HG03342 (cell line): ENCODE results near the gene TNIP2.

Experiments used
- ATAC-seq: cut with Tn5 transposase; IDR thresholded peaks from one replicate; pipeline ENCODE4 v1.9.1; 2021; ENCODE audit warnings: mild to moderate bottlenecking, moderate library complexity; ENCODE audit not compliant: unreplicated experiment

Gene TNIP2

DNA sequence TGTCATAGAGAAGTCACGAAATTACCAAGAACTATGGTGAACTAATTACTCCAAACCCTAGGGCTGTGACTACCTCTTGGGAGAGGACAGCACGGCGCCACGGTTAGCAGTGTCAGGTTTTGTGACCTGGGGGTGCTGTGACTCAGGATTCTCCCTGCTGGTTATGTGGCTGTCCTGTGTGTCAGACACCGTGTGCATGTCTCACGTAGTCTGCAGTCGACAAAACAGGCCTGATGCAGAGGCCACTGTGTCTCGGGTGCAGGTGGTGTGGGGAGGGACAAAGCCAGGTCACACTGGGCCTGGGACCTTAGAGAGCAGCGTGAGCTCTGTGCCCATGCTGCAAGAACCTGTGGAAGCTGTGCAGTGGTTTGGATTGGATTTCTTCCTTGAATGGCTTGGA, 34.1 kb downstream of the TNIP2 start:
- no peak for ATAC-seq

- ATAC-seq, result no peak
Observed at GRCh38 chr4:2721586-2721985, 34.5 kb downstream of the TNIP2 start.

DNA sequence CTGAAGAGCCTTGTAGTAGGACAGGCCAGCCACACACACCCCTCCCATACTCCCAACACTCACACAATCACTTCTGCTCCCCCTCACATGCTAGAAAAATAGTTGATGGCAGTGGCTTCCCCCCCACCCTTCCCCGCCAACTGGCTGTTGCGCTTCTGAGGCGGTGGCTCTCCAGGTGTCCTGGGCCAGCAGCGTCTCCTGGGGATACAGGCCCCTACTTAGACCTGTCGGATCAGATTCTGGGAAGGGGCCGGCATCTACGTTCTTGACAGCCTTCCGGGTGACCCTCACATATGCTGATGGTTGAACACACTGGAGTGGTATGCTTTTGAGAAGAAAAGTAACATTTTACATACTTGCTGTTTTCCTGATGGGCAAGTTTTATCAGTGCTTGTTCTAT, 39.9 kb downstream of the TNIP2 start:
- no peak for ATAC-seq

DNA sequence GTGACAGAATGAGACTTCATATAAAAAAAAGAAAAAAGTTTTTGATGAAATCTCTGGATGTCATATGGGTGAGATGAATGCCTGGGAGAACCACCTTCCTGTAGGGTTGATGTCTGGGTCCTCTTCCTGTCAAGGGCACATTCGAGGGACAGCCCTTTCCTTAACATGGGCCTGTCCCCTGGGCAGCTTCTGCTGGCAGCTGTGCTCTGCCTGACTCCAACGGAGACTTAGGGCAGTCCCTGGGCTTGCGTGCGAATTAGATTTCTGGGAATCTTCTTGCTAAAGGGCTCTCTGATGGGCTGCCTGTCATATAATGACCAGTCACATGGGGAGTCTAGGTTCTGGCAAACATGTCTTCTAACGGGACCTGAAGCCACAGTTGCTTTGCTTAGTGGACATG, 40.7 kb downstream of the TNIP2 start:
- ATAC-seq, result no peak

GRCh38 chr4:2714918-2715317, 41.2 kb downstream of the TNIP2 start:
- ATAC-seq, result no peak

- no peak for ATAC-seq
Observed at GRCh38 chr4:2714061-2714770, 41.9 kb downstream of the TNIP2 start.

DNA sequence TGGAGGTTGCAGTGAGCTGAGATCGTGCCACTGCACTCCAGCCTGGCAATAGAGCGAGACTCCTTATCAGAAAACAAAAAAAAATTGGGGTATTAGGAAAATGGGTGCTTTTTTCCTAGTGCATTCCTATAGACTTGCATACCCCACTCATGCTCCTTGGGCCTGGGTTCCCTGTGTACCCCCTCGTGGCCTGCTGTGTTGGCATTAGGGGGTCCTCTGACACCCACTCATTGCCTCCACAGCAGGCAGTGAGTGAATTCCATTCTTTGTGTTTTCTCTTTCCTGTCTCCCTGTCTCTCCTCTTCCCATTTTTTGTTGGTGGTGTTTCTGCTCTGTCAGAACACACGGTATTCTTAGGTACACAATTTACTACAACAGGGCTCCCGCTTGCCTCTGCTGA, 42.8 kb downstream of the TNIP2 start:
- ATAC-seq, result no peak

GRCh38 chr4:2712261-2712842, 43.8 kb downstream of the TNIP2 start:
- ATAC-seq, result no peak

DNA sequence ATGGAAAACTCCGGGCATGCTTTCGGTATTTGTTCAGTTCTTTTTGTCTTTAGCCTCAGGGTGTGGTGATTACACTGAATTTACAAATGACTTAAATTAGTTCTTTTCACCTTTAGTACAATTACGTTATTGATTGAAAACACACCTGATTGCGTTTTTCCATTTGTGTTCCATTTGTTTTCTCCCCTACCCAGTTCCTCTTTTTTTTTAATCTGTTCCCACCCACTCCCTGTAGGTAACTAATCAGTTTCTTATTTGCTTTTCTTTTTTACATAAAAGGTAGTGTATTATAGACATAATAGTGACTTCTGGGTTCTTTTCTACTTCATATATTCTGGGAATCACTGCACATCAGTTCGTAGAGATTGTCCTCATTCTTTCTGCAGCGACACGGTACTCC, 53.4 kb downstream of the TNIP2 start:
- ATAC-seq, result no peak

DNA sequence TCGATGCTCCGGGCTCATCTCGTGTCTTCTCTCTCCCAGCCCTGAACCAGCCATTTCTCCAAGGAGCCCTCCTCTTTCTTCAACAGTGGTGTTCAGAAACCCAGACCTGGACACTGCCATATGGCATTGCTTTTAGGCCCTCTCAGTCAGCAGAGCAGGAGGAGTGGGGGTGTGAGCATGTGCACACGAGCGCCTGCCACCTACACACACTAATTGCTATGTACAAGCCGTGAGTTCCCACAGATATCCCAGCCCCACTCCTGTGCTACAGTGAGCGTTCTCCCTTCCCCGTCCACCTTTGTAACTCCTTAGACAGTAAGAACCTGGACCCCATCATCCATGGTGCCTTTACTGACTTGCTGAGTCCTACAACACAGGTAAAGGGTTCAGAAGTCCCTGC, 53.8 kb downstream of the TNIP2 start:
- no peak for ATAC-seq

DNA sequence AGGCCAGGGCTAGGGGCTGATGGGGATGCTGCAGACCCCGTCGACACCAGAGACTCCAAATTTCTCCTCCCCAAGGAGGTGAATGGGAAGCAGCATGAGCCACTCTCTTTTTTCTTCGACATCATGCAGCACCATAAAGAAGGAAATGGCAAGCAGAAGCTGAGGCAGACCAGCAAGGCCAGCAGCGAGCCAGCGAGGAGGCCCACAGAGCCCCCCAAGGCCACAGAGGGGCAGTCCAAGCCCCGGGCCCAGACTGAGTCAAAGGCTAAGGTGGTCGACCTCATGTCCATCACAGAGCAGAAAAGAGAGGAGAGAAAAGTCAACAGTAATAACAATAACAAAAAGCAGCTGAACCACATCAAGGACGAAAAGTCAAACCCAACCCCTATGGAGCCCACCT, 56.1 kb downstream of the TNIP2 start:
- ATAC-seq, result no peak

GRCh38 chr4:2699534-2699933, 56.6 kb downstream of the TNIP2 start:
- ATAC-seq, result no peak

- no peak for ATAC-seq
Observed at GRCh38 chr4:2698951-2699505, 57.1 kb downstream of the TNIP2 start.

DNA sequence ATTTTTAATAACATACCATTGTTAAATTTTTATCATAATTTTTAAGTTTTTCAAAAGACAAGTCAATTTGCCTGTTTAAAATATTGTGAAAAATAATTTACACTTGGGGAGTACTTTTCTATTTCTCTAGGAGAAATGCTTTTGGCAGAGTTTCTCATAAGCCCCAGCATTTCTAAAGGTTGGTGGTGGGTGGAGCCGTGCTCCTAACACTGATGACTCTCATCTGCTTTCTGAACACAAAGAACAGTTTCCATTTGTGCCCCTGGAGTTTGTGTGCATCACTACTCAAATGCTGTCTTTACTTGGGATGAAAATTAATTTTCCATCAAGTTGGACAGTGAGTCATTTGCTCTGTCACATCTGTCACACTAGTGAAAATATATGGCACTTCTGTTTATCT, 57.6 kb downstream of the TNIP2 start:
- no peak for ATAC-seq

DNA sequence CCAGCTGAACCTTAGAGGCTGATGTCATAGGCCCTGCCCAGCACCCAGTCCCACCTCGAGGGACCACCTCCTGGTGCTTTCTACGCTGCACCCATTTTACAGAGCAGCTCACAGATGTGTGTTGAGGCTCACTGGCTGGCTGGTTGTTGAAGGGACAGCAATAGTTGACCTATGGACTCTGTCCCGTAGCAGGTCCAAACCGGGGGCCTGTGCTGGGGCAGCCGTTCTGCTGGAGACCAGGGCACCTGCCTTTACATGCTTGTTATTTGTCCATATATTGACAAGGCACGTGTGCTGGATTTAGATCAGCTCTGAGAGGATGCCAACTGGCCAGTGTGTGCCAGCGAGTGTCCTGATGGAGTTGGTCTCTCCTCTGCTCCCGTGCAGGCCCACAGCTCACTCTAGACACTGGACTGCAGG, 58.1 kb downstream of the TNIP2 start:
- ATAC-seq, result no peak

DNA sequence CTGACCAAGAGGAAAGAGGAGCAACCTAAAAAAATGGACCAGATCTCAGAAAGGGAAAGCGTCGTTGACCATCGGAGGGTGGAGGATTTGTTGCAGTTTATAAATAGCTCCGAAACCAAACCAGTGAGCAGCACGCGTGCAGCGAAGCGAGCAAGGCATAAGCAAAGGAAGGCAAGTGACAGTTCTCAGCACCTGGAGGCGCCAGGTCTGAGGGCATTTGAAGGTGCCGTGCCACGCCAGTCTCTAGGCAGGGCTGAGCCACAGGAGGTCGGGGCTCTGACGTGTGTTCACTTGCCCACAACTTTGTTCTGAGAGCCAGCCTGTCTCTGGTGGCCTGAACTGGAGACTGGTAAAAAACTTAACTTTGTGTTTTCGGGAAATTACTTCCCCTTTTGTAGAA, 59.7 kb downstream of the TNIP2 start:
- peak; percentile 89 for ATAC-seq

GRCh38 chr4:2695346-2696060, 60.6 kb downstream of the TNIP2 start:
- no peak for ATAC-seq

DNA sequence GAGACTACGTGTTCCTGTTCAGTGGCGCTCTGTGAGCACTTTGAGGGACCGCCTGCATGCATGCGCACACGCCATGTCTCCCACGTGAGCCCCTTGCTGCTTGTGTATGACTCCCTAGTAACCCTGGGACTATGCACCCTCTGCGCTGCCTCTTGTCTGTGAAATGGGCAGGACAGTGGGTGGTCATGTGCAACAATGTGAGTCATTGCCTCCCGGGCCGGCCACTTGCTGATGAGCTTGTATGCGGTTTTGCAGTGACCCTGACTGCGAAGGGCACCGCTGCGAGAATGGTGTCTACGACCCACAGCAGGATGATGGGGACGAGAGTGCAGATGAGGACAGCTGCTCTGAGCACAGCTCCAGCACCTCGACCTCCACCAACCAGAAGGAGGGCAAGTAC, 61.4 kb downstream of the TNIP2 start:
- ATAC-seq, result no peak

- no peak for ATAC-seq
Observed at GRCh38 chr4:2691952-2692435, 64.1 kb downstream of the TNIP2 start.
